H9 (cell line): Measurements from ENCODE around the gene MRTFB. TPM values are rescaled to one million over a fixed set of nuclear protein-coding genes. Genes with fewer than 3 reads are reported as not detected.
A peak's percentile ranks its signal among the peaks of the same experiment; 100 is the strongest.

Experiments
- DNase-seq: peaks from one replicate; pipeline ENCODE4 v3.0.0-alpha.2; 2017
- H2AFZ ChIP-seq: one replicate; pipeline ENCODE4 v1.6.1; 2013; ENCODE audit warnings: mild to moderate bottlenecking, low read length, control low read depth, moderate library complexity
- H2AK5ac ChIP-seq: 2 replicates; pipeline ENCODE4 v1.6.1; 2013; ENCODE audit warnings: low read length, control low read depth, mixed read lengths; ENCODE audit not compliant: insufficient read length
- H2BK120ac ChIP-seq: one replicate; pipeline ENCODE4 v1.6.1; 2013; ENCODE audit warnings: low read depth, mild to moderate bottlenecking, low read length, control low read depth, inconsistent platforms; ENCODE audit not compliant: poor library complexity, severe bottlenecking
- H2BK12ac ChIP-seq: 2 replicates; pipeline ENCODE4 v1.6.1; 2013; ENCODE audit warnings: low read length, control low read depth, mixed read lengths, low read depth; ENCODE audit not compliant: insufficient read length
- H2BK15ac ChIP-seq: 2 replicates; pipeline ENCODE4 v1.6.1; 2013; ENCODE audit warnings: low read depth, low read length, control low read depth
- H2BK20ac ChIP-seq: one replicate; pipeline ENCODE4 v1.6.1; 2013; ENCODE audit warnings: low read depth, mild to moderate bottlenecking, low read length, control low read depth, inconsistent platforms; ENCODE audit not compliant: poor library complexity, severe bottlenecking
- H2BK5ac ChIP-seq: 2 replicates; pipeline ENCODE4 v1.6.1; 2013; ENCODE audit warnings: low read length, control low read depth, mixed read lengths; ENCODE audit not compliant: insufficient read length
- H3K14ac ChIP-seq: 2 replicates; pipeline ENCODE4 v1.6.1; 2013; ENCODE audit warnings: low read length, control low read depth; ENCODE audit not compliant: insufficient read depth
- H3K18ac ChIP-seq: 2 replicates; pipeline ENCODE4 v1.6.1; 2013; ENCODE audit warnings: low read depth, mild to moderate bottlenecking, mixed read lengths, low read length, control low read depth; ENCODE audit not compliant: insufficient read length
- H3K23ac ChIP-seq: 2 replicates; pipeline ENCODE4 v1.6.1; 2013; ENCODE audit warnings: low read length, control low read depth, mixed read lengths, low read depth; ENCODE audit not compliant: insufficient read length
- H3K23me2 ChIP-seq: 2 replicates; pipeline ENCODE4 v1.6.1; 2013; ENCODE audit warnings: low read depth, mild to moderate bottlenecking, mixed read lengths, low read length, control low read depth; ENCODE audit not compliant: insufficient read length, poor library complexity, severe bottlenecking
- H3K27ac ChIP-seq: 2 replicates; pipeline ENCODE4 v1.5.1; 2013; ENCODE audit warnings: low read length, control low read depth, mixed read lengths, low read depth; ENCODE audit not compliant: insufficient read length
- H3K27me3 ChIP-seq: 2 replicates; pipeline ENCODE4 v1.6.1; 2013; ENCODE audit warnings: low read length, control low read depth, inconsistent platforms; ENCODE audit not compliant: insufficient read depth
- H3K4ac ChIP-seq: 2 replicates; pipeline ENCODE4 v1.6.1; 2013; ENCODE audit warnings: low read depth, mild to moderate bottlenecking, control low read depth, inconsistent platforms, low read length, moderate library complexity
- H3K4me1 ChIP-seq: 2 replicates; pipeline ENCODE4 v1.6.1; 2013; ENCODE audit warnings: low read length, control low read depth, inconsistent platforms; ENCODE audit not compliant: insufficient read depth
- H3K4me2 ChIP-seq: 2 replicates; pipeline ENCODE4 v1.6.1; 2013; ENCODE audit warnings: low read length, control low read depth, mixed read lengths; ENCODE audit not compliant: insufficient read length, insufficient read depth
- H3K56ac ChIP-seq: 2 replicates; pipeline ENCODE4 v1.6.1; 2013; ENCODE audit warnings: low read depth, mild to moderate bottlenecking, mixed read lengths, low read length, control low read depth; ENCODE audit not compliant: insufficient read length
- H3K79me1 ChIP-seq: 2 replicates; pipeline ENCODE4 v1.6.1; 2013; ENCODE audit warnings: low read depth, mild to moderate bottlenecking, moderate library complexity, low read length, control low read depth, inconsistent platforms; ENCODE audit not compliant: insufficient read depth, poor library complexity, severe bottlenecking
- H3K79me2 ChIP-seq: 2 replicates; pipeline ENCODE4 v1.6.1; 2013; ENCODE audit warnings: low read length, control low read depth, inconsistent platforms; ENCODE audit not compliant: insufficient read depth
- H3K9ac ChIP-seq: 2 replicates; pipeline ENCODE4 v1.6.1; 2013; ENCODE audit warnings: low read length, control low read depth, mixed read lengths; ENCODE audit not compliant: insufficient read length; ENCODE audit errors: extremely low read depth
- H3K9me3 ChIP-seq: one replicate; pipeline ENCODE4 v1.6.1; 2013; ENCODE audit warnings: low read depth, low read length, inconsistent platforms; ENCODE audit not compliant: control insufficient read depth
- H3T11ph ChIP-seq: one replicate; pipeline ENCODE4 v1.6.1; 2013; ENCODE audit warnings: mild to moderate bottlenecking, low read length, control low read depth, inconsistent platforms
- H4K20me1 ChIP-seq: one replicate; pipeline ENCODE4 v1.6.1; 2013; ENCODE audit not compliant: control insufficient read depth, insufficient read length, insufficient read depth
- H4K5ac ChIP-seq: 2 replicates; pipeline ENCODE4 v1.6.1; 2013; ENCODE audit warnings: low read depth, mild to moderate bottlenecking, mixed read lengths, low read length, control low read depth; ENCODE audit not compliant: insufficient read length
- H4K8ac ChIP-seq: replicated peaks from 2 replicates; pipeline ENCODE4 v1.6.1; 2013; ENCODE audit warnings: low read length, control low read depth, mixed read lengths, low read depth; ENCODE audit not compliant: insufficient read length
- H4K91ac ChIP-seq: 2 replicates; pipeline ENCODE4 v1.6.1; 2013; ENCODE audit warnings: low read depth, mild to moderate bottlenecking, moderate library complexity, mixed read lengths, low read length, control low read depth; ENCODE audit not compliant: insufficient read length
- H3K27ac Mint-ChIP-seq, 3 experiments: 2 replicates in 2 of 3; 3 replicates in 1 of 3; pipeline ENCODE4 v1.8.0; 2020 to 2021; ENCODE audit warnings: mixed read lengths in 3 of 3, mild to moderate bottlenecking in 1 of 3, moderate library complexity in 1 of 3
- H3K27me3 Mint-ChIP-seq: 2 replicates; pipeline ENCODE4 v1.8.0; 2021; ENCODE audit warnings: low read depth, mild to moderate bottlenecking, moderate library complexity, mixed read lengths
- H3K36me3 Mint-ChIP-seq, 3 experiments: 2 replicates in 2 of 3; 3 replicates in 1 of 3; pipeline ENCODE4 v1.8.0; 2020 to 2021; ENCODE audit warnings: low read depth in 3 of 3, mixed read lengths in 3 of 3; ENCODE audit not compliant: insufficient read depth in 1 of 3
- H3K4me1 Mint-ChIP-seq, 2 experiments: 2 replicates each; pipeline ENCODE4 v1.8.0; 2020; ENCODE audit warnings: mixed read lengths in 2 of 2
- H3K4me3 Mint-ChIP-seq, 2 experiments: 2 replicates in 1 of 2; 3 replicates in 1 of 2; pipeline ENCODE4 v1.8.0; 2020 to 2021; ENCODE audit warnings: mild to moderate bottlenecking in 2 of 2, mixed read lengths in 2 of 2, moderate library complexity in 1 of 2
- H3K9me3 Mint-ChIP-seq, 2 experiments: 2 replicates in 1 of 2; 3 replicates in 1 of 2; pipeline ENCODE4 v1.8.0; 2020; ENCODE audit warnings: mild to moderate bottlenecking in 2 of 2, mixed read lengths in 2 of 2, moderate library complexity in 1 of 2
- WGBS: extraction: QIAGEN DNeasy Blood & Tissue Kit; methylation state at CpG from one replicate; pipeline ENCODE4 v1.1.7; 2013; ENCODE audit warnings: missing lambda C conversion rate, low lambda C conversion rate, mixed read lengths; ENCODE audit not compliant: insufficient read length; ENCODE audit errors: extremely low coverage; 5-methylcytosine and 5-hydroxymethylcytosine counted together
- total RNA-seq: library from RNA; stranded (reverse); gene quantifications from 2 replicates; pipeline ENCODE4 v1.2.1, GENCODE V29; 2021
- TF ChIP-seq, protein P1 (sequence below): fragments of 200-600 bp; sonication (generic); conservative IDR thresholded peaks from 3 replicates; pipeline ENCODE4 v1.8.0; 2021; ENCODE audit warnings: antibody characterized with exemption, mild to moderate bottlenecking

Gene MRTFB
- total RNA-seq, 1 experiment from 2014 or later, result 29.9 TPM

- no peak overlapping the region for H3K4me3 Mint-ChIP-seq
- H2BK5ac ChIP-seq, result no peak overlapping the region
- H3K79me2 ChIP-seq, result no peaks in the 10 kb centered on the region
- no peak overlapping the region for H2BK15ac ChIP-seq
- H3K4me1 ChIP-seq, result no peaks in the 10 kb centered on the region
- no peak overlapping the region for H3K4ac ChIP-seq
- H3K27ac ChIP-seq, result no peak overlapping the region
- no peak overlapping the region for H2AFZ ChIP-seq
- TF ChIP-seq, protein P1, sequence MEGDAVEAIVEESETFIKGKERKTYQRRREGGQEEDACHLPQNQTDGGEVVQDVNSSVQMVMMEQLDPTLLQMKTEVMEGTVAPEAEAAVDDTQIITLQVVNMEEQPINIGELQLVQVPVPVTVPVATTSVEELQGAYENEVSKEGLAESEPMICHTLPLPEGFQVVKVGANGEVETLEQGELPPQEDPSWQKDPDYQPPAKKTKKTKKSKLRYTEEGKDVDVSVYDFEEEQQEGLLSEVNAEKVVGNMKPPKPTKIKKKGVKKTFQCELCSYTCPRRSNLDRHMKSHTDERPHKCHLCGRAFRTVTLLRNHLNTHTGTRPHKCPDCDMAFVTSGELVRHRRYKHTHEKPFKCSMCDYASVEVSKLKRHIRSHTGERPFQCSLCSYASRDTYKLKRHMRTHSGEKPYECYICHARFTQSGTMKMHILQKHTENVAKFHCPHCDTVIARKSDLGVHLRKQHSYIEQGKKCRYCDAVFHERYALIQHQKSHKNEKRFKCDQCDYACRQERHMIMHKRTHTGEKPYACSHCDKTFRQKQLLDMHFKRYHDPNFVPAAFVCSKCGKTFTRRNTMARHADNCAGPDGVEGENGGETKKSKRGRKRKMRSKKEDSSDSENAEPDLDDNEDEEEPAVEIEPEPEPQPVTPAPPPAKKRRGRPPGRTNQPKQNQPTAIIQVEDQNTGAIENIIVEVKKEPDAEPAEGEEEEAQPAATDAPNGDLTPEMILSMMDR, result no peak
- no CpG with 5 or more reads among the region's 6 CpGs for WGBS
- no peaks in the 10 kb centered on the region for H3K9me3 ChIP-seq
- H3K23ac ChIP-seq, result no peak overlapping the region
- no peak overlapping the region for H3K56ac ChIP-seq
- H3K9me3 Mint-ChIP-seq, result no peaks in the 10 kb centered on the region; a peak in 1 of 5 replicates
- no peak overlapping the region for H4K8ac ChIP-seq
- no peak overlapping the region for H3K4me2 ChIP-seq
- no peak overlapping the region for H4K91ac ChIP-seq
- H4K5ac ChIP-seq, result no peak overlapping the region
- no peaks in the 10 kb centered on the region for H3K36me3 Mint-ChIP-seq
- H3K27ac Mint-ChIP-seq, result peak overlapping the region in 1 of 3 experiments; percentile 82; a peak in 1 of 7 replicates
- H2AK5ac ChIP-seq, result no peak overlapping the region
- H2BK20ac ChIP-seq, result no peak overlapping the region
- no peak for DNase-seq
- no peak overlapping the region for H3K18ac ChIP-seq
- no peaks in the 10 kb centered on the region for H3K23me2 ChIP-seq
- H3K14ac ChIP-seq, result no peak overlapping the region
- no peaks in the 10 kb centered on the region for H3K27me3 ChIP-seq
- H3T11ph ChIP-seq, result no peak overlapping the region
- H3K4me1 Mint-ChIP-seq, result 0 out of 4 replicates have a peak, but pooled peaks cover 0 to 4% of the 10 kb centered on the region in 2 experiments
- H3K27me3 Mint-ChIP-seq, result peaks cover 1% of the 10 kb centered on the region; the same call in 1 of the 2 replicates
- no peak overlapping the region for H2BK120ac ChIP-seq
- no peak overlapping the region for H3K9ac ChIP-seq
- no peak overlapping the region for H2BK12ac ChIP-seq
- no peaks in the 10 kb centered on the region for H4K20me1 ChIP-seq
- no peaks in the 10 kb centered on the region for H3K79me1 ChIP-seq
Observed at GRCh38 chr16:14043278-14043677, 27.8 kb upstream of the MRTFB start.
